Measurements from ENCODE around the gene STOML3. TPM values are rescaled to one million over a fixed set of nuclear protein-coding genes. Genes with fewer than 3 reads are reported as not detected.

The STOML3 gene
- total and polyA plus RNA-seq, 2 of the 8 experiments (the other 6 are each of a cell fraction or from before 2014, with no cell fraction given): 0.06 TPM; not detected in 1

GRCh38 chr13:38993381-38993780, 2.8 kb upstream of the STOML3 start:
- H3K4me2 ChIP-seq (ENCODE audit: insufficient read depth in 1 of 2, low read depth in 2 of 2, low read length in 2 of 2): no peak overlapping the region
- no peak for FAIRE-seq
- no peaks in the 10 kb centered on the region for H3K27me3 ChIP-seq (replicated peaks in 1 of 4; ENCODE audit: control insufficient read depth in 3 of 4, extremely low read depth in 1 of 4, insufficient read depth in 3 of 4, low read length in 3 of 4)
- no peak for DNase-seq (ENCODE audit: low read depth in 1 of 2, low spot score in 2 of 2)
- no peak overlapping the region for H2BK120ac ChIP-seq (replicated peaks; ENCODE audit: low read depth, low read length)
- TF ChIP-seq CHD1 (IDR thresholded peaks at IDR 0.05; ENCODE audit: low read depth, low read length): no peak
- no peak for TF ChIP-seq BACH1 (IDR thresholded peaks at IDR 0.05; ENCODE audit: low read length)
- TF ChIP-seq CREB1 (IDR thresholded peaks at IDR 0.05): no peak
- TF ChIP-seq BCL11A (IDR thresholded peaks at IDR 0.05; ENCODE audit: low read depth in 2 of 2, low read length in 2 of 2): no peak
- no peak for TF ChIP-seq GTF2F1 (IDR thresholded peaks at IDR 0.05; ENCODE audit: borderline replicate concordance, low read depth, low read length)
- no peak for TF ChIP-seq BRCA1 (IDR thresholded peaks at IDR 0.05; ENCODE audit: low read depth, low read length)
- TF ChIP-seq FOSL1 (IDR thresholded peaks at IDR 0.05; ENCODE audit: insufficient read depth, low read depth, low read length): no peak
- H4K5ac ChIP-seq (ENCODE audit: insufficient read length, low read depth, low read length): no peak overlapping the region
- no peak overlapping the region for H2BK20ac ChIP-seq (ENCODE audit: low read length)
- no peak overlapping the region for H3K14ac ChIP-seq (ENCODE audit: insufficient read length)
- no peak overlapping the region for H3K18ac ChIP-seq (ENCODE audit: extremely low read depth, low read length)
- H3K36me3 ChIP-seq (ENCODE audit: control insufficient read depth in 2 of 4, insufficient read depth in 4 of 4, low read length in 3 of 4): no peaks in the 10 kb centered on the region
- H4K91ac ChIP-seq (replicated peaks; ENCODE audit: insufficient read length, low read length): no peak overlapping the region
- H2BK5ac ChIP-seq (ENCODE audit: low read depth, low read length): no peak overlapping the region
- H3K23me2 ChIP-seq (ENCODE audit: low read depth, low read length): no peaks in the 10 kb centered on the region; the same call in 1 of the 2 replicates
- H4K8ac ChIP-seq (ENCODE audit: extremely low read depth, insufficient read depth, low read length): no peak overlapping the region
- H3K79me2 ChIP-seq (ENCODE audit: control insufficient read depth in 1 of 2, insufficient read depth in 2 of 2, low read length in 2 of 2): no peaks in the 10 kb centered on the region
- H3K4me3 ChIP-seq (ENCODE audit: extremely low read depth in 1 of 4, insufficient read depth in 2 of 4, low read depth in 3 of 4, low read length in 4 of 4): no peak overlapping the region
- WGBS, 2 experiments (ENCODE audit: extremely low coverage in 1 of 2, insufficient coverage in 1 of 2, insufficient read length in 1 of 2, insufficient replicate concordance in 2 of 2, low coverage in 1 of 2, low lambda C conversion rate in 2 of 2, missing lambda C conversion rate in 1 of 2): 80% methylated on average over 4 of the region's 4 CpGs; no CpG with 5 or more reads in 1 of the 2 experiments
- no peak overlapping the region for H3K4ac ChIP-seq (replicated peaks; ENCODE audit: insufficient read length, low read depth, low read length)
- no peak overlapping the region for H2AK5ac ChIP-seq (ENCODE audit: low read depth, low read length)
- no peaks in the 10 kb centered on the region for H4K20me1 ChIP-seq (replicated peaks in 1 of 2; ENCODE audit: control insufficient read depth in 1 of 2, insufficient read depth in 2 of 2, low read length in 2 of 2)
- H2BK12ac ChIP-seq (ENCODE audit: low read depth, low read length): no peak overlapping the region
- H3K9ac ChIP-seq (replicated peaks in 1 of 4; ENCODE audit: extremely low read depth in 1 of 4, low read depth in 3 of 4, low read length in 3 of 4): no peak overlapping the region
- 0 out of 2 replicates have a peak overlapping the region, but pooled peaks have one; percentile 5 for H2AFZ ChIP-seq (ENCODE audit: low read length)
- H3K56ac ChIP-seq (replicated peaks; ENCODE audit: insufficient read length, low read depth, low read length): no peak overlapping the region
- H3K9me3 ChIP-seq (ENCODE audit: insufficient read depth in 2 of 2, low read depth in 1 of 2, low read length in 1 of 2): no peaks in the 10 kb centered on the region
- H3K27ac ChIP-seq (ENCODE audit: low read depth, low read length): no peak overlapping the region
- H3K4me1 ChIP-seq (replicated peaks in 1 of 4; ENCODE audit: control insufficient read depth in 3 of 4, insufficient read depth in 4 of 4, low read length in 3 of 4): peaks cover 0 to 2% (median 0%) of the 10 kb centered on the region in 4 experiments; a peak in 1 of 7 replicates
- no peak overlapping the region for H3K23ac ChIP-seq (ENCODE audit: insufficient read length)
- no peaks in the 10 kb centered on the region for H3K79me1 ChIP-seq (ENCODE audit: low read depth, low read length)
- ChIA-PET POLR2A (ENCODE audit: partially characterized antibody) (no interaction called here), CTCF (ENCODE audit: partially characterized antibody) (interaction anchor here (0.9 kb wide), 1 partner anchor 108 kb away, joined by 4 read pairs; no protein-coding TSS in a partner anchor)
- H2BK15ac ChIP-seq (ENCODE audit: low read length): no peak overlapping the region
